ENCODE measurements around the gene ODAD2.
"Not testable (repeated sequence)": the region's sequence is repeated elsewhere in the genome, so short reads cannot be mapped to it uniquely, and the experiment has no call there.

ODAD2 gene, protein sequence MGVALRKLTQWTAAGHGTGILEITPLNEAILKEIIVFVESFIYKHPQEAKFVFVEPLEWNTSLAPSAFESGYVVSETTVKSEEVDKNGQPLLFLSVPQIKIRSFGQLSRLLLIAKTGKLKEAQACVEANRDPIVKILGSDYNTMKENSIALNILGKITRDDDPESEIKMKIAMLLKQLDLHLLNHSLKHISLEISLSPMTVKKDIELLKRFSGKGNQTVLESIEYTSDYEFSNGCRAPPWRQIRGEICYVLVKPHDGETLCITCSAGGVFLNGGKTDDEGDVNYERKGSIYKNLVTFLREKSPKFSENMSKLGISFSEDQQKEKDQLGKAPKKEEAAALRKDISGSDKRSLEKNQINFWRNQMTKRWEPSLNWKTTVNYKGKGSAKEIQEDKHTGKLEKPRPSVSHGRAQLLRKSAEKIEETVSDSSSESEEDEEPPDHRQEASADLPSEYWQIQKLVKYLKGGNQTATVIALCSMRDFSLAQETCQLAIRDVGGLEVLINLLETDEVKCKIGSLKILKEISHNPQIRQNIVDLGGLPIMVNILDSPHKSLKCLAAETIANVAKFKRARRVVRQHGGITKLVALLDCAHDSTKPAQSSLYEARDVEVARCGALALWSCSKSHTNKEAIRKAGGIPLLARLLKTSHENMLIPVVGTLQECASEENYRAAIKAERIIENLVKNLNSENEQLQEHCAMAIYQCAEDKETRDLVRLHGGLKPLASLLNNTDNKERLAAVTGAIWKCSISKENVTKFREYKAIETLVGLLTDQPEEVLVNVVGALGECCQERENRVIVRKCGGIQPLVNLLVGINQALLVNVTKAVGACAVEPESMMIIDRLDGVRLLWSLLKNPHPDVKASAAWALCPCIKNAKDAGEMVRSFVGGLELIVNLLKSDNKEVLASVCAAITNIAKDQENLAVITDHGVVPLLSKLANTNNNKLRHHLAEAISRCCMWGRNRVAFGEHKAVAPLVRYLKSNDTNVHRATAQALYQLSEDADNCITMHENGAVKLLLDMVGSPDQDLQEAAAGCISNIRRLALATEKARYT

DNA sequence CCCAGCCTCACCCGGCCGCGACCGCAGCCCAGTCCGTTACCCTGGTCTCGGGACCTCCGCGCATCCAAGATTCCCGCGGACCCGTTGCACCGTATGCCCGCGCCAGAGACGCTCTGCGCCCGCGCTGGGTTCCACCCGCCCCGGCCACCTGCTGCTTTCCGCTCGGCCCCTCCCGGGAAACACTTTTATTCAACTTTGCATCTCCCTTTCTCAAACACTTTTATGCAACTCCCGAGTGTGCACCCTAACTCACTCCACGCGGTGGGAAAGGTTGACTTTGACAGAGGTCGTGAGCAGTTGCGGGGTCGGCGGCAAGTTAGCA, at the start of gene ODAD2:
TSS of gene ODAD2 (minus strand) at position 126 of the 322 bp plus-strand sequence. CDS start 3,937 bp downstream, outside the sequence.
- DNase-seq = no peak

DNA sequence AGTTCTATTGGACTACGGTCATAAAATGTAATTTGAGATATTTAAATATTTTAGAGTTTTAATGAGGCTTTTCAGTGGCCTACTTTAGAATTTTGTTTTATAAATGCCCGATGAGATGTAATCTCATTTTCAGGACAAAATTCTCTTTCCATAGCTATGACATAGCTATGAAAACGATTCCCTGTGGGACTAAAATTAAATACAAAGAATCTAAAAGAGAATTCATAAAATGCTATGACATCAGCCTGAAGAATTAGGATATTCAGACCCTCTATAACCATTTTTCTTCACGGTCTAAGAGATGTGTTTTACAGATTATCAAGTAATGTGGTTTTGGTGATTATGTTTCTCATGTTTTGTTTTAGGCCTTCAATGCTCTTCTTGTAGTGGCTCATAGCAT, 48.2 kb upstream of the ODAD2 start:
- no peak for DNase-seq

DNA sequence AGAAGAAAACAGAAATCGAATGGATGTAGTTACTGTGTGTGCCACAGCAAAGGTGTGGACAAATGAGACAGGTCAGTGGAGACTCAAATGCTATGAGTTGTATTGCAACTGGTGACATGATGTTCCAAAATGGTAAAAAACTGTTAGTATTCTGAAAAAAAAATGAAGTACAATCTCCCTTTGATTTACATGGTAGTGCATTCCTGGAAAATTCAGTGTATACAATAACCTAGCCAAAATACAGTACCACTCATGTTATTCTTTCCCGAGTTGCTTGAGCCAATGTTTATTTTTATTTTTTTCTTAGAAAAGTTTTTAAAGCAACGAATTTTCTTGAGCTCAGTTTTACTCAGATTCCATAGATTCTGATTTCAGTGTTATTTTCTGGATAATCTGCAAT, 47.7 kb upstream of the ODAD2 start:
- no peak for DNase-seq

DNA sequence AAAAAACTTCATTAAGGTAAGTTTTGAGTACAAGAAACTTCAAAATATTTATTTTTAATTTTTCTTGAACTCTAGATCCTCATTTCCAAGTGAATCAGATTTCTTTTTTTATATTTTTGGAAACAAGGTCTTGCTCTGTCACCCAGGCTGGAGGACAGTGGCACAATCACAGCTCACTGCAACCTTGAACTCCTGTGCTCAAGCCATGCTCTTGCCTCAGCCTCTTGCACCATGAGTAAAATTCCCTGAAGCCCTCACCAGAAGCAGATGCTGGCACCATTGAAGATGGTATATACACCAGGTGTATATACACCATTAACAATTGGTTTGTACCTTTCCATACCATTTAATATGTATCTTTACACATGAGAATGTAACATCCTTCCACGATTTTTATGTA, 45.1 kb upstream of the ODAD2 start:
- no peak for DNase-seq

DNA sequence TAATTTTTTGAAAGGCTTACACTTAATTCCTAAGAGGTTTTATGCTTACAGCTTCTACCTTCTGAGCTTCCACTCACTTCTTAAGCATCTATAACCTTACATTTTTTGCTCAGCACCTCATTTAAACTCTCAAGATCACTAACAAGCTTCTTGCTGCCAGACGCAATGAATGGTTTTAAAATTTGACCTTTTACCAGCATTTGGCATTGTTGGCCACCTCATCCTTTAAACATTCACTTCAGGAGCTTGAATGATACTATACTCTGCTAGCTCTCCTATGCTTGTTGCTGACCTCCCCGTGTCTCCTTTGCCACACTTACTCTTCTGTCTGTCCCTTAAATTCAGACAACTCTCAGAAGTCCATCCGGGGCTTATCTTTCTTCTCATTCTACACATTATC, 37.7 kb upstream of the ODAD2 start:
- no peak for DNase-seq

DNA sequence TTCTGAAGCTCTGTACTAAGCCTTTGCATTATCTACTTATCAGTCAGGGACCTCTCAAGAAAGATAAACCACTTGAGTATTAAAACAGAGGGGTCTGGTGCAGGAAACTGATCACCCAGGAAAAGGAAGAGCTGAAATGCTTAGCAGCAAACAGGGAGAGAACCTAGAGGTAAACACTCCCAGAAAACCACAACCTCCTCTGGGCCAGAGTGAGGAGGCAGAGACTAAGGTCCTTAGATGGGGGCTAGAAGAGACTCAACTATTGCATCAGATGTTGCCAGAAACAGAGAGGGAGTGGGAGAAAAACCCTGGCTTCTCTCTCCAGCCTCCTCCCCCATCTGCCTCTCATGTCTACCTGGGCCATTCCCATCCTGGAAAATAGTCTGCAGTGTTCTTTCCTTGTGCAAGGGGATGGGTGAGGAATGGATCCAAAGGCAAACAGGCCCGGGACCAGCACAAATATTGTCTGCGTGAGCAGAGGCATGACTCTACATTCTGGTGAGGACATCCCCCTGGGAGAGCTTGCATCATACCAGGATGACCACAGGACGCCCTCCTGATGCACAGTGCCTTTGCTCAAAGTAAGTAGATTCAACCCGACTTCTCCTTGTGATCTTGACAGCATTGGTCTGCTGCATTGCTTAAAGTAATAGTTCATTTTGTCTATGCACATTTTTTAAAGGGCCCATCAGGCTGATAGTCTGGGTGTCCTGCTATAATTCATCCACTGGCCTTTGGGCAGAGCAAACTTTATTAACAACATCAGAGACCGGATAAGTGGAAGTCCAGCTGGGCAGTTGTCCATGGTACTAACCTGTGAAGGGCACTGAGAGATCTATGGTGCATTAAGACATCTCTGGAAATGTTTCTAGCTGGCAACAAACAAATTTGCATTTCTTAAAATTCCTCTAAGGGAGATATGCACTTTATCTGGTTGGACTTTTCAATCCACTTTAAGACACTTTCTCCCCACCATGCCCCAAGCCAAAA, 22.4 kb upstream of the ODAD2 start:
- DNase-seq = no peak

DNA sequence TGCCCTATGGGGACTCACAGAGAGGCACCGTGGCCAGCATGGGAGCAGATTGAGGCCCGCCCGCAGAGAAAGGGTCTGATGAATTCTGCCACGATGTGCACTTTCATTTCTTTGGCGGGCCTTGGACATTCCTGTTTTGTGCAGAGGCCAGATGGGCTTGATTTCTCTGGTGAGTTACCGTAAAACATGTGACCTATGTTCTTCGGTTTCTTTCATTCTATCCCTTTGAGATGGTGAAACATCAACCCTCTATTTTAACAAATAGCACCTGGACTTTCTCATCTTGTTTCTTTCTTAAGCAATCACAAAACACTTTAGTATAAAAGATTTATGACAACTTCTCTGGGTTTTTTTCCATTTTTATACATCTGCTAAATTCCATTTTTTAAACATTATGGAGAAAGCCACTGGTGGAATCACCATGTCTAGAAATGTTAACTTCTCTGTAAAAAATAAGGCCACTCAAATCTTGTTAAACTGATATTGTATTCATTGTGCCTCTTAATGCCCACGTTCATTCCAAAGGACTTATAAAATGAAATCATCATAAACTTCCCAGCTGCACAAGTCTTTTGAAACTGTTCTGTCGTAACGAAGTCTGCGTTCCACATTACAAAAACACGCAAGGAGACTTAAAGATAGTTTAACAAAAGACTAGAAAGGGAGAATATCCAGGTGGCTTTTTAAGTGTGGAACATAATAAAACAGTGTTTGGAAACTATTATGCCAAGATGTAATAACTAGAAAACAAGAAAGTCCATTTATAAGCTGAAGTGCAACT, 21.4 kb upstream of the ODAD2 start:
- no peak for DNase-seq

DNA sequence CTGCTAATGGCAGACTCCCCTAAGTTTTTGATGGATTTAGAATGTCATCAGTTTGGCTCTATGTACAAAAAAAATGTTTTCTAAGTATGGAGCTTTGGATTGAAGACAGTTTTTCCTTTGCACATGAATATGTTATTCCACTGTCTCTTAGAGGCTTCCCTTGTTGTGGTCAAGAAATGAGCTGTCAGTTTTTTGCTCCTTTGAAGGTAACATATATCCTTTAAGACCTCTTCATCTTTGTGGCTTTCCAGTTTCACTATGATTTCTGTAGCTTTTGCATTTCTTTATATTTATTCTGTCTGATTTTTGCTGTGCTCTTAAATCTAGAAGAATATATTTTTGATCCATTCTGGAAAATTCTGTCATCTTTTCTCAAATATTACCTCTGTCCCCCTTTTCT, 15.8 kb upstream of the ODAD2 start:
- no peak for DNase-seq

DNA sequence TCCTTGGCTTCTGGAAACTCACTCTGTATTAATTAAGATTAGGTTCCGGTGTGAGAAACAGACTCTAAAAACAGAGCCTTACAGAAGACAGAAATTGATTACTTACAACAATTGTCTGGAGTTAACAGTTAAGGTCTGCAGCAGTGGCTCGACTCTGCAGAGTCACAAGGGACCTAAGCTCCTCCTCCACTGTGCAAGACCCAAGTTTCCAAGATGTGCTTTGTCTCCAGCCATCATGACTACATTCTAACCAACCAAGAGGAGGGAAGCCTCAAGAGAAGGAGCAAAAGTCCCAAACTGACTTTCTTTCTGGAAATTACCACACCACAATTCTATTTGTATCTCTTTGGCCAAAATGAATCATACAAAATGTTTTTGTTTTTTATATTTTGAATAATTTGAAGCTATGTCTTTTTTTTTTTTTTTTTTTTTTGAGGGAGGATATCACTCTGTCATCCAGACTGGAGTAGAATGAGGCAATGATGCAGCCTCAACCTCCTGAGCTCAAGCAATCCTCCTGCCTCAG, 14.2 kb upstream of the ODAD2 start:
- DNase-seq = no peak

DNA sequence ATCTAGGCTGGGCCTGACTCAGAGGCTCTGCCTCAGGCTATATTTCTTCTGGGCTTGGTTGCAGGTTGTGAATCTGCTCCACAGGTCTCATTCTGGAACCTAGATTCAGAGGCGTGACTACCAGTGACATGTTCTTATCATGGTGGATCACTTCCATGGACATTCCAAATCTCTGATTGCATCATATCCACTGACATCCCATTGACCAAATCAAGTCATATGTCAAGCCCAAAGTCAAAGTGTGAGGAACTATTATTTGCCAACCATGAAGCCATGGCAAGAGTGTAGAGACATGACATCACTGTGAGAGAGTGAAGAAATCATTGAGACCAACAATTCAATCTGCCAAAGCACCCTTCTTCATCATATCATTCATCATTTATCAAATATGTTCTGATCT, 11.9 kb upstream of the ODAD2 start:
- no peak for DNase-seq

DNA sequence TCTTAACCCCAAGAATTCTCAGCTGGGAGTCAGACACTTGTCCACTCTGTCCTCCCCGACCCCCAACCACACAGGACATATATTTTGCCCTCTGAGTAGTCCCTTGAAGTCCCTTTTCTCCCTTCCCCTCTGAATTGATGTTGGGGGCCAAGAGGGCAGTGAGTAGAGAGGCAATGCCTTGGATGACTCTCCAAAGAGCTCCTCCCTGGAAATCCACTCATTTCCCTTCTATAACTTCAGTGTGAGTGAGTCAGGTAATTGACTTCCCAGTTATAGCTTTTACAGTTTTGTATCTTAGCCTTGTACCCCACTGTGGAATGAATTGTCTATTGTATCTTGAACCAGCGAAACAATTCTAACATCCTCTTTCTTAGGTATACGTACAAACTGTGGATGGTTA, 9.2 kb upstream of the ODAD2 start:
- DNase-seq = no peak

DNA sequence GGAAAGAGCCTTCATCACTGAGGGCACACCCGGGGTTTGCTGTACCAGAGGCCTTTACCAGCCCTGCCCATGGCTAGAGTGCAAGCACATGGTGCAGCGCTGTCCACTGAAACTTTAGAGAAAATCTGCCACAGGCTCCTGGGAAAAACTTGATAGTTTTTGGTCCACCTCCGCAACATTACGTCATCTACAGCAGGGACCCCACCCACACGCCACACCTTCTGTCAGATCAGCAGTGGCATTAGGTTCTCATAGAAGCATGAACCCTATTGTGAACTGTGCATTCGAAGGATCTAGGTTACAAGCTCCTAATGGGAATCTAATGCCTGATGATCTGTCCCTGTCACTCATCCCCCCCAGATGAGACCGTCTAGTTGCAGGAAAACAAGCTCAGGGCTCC, 2.5 kb upstream of the ODAD2 start:
- DNase-seq = no peak

DNA sequence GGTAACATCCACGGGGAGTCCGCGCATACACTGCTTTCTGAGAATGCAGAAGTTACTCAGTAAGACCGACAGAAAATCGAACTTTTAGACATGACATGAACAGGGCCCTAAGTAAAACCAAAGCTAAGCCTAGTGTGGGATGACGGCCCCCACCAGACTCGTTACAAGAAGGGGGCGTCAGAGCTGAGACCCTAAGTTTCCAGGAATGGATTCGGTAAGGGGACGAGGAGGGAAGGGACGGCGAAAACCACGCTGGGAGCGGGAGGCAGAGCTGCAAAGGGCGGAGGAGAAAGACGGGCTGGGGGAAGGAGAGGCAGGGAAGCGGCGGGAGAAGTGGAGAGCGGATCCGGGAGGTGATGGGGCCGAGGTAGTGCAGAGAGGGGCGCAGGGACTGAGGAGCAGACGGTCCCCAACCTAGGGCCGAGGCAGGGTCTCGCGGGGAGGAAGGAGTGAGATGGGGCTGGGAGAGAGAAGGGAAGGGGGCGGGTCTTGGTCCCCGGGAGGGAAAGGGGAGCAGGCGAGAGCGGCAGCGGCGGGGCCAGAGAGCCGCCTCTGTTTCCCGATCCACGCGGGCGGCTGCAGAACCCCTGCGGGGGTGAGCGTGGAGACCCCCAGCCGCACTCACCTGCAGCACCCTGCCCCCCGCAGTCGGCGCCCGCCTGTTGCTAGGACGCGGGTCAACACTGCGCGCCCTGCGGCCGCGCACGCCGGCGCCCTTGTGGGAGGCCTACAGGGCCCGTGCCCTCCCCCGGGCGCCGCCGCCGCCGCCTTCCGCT, 513 bp downstream of the ODAD2 start:
- DNase-seq = peak; percentile 54

DNA sequence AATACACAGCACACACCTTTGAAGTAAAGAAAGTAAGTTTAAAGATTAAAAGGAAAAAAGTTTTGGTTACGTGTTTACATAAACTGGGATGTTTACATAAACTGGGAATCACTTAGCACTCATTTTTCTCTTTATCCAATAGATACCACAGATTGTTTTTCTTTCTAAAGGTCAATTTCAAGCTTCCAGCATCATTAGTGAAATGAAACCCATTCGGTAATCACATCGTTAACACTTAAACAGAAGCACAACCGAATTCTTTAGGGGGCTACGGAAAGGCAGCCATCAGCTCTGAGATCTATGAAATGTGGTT, 1.1 kb downstream of the ODAD2 start:
- no peak for DNase-seq

DNA sequence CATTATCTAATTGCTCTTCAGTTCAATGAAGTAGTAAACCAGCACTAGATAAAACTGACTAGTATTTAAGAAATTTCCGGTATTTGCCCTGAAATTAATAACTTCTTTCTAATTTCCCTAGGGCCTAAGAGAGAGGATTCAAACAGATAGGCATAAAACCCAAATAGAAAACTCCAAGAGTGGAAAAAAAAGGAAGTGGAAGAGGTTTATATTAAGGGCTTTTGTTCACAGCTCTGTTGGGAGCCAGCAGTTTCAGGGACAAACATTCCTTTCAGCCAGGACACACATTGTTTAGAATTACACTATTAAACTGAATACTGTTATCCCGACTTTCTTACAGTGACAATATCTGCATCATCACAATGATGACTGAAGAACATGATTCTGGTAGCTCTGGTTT, 3.6 kb downstream of the ODAD2 start:
- DNase-seq = no peak

DNA sequence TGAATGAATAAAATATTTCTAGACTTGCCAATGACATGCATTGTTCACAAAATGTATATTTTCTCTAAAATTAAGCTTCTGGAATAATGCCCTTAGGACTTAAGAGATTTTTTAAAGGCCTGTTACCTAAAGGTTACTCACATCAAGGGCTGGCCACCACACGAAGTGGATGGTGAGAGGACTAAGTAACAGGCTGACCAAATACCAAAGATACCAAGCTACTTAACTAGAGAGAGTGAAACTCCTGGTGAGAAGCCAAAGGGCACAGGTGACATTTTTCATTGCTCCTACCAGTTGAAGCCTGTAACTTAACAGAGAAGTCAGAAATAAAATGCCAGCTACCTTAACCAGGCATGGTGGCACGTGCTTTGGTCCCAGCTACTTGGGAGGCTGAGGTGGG, 9.5 kb downstream of the ODAD2 start:
- DNase-seq = not testable (repeated sequence)

DNA sequence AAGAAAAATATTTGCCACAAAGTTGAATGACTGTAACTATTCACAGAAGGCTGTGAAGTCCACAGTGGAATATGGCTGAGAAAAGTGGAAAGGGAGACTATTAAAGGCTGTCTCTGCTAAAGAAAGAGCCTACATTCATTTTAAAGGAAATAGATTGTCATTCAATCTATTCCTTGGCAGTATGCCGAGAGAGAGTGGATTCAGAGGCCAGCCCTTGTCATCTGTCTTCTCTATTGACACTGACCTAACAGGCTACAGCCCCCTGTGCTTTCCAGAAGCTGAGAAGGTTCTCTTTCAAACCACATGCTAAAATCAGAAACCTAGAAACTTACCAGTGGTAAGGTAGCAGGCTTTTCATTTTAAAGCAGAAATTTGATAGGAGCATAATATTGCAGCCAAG, 12.1 kb downstream of the ODAD2 start:
- DNase-seq = no peak

DNA sequence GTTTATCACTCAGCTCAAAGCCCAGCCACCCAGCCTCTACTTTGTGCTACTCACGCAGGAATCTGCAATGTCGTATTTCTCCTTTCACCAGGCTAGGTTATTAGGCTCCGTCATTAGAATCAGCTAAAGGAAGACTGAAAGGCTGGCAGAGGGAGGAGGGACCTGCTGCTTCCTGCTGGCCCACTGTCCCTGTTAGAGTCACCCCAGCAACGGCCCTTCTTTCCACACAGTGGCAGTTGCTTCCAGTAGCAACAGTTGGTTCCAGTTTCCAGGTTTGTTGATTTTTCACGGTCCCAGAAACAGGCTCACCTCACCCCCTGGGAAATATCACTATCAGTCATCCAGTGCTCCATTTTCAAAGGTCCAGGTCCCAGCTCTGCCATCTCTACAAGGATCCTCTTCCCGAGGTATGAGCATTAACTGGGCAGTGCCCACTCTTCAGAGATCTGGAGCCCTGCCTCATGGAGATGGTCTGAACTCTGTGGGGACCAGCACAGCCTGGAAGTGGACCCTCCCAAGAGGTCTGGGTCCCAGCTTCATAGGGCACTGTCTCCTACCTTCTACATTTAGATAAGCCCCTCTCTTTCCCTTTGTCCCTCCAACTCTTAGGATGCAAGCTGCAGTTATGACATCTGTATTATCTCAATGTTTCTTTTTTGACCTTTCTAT, 15.9 kb downstream of the ODAD2 start:
- DNase-seq = no peak

DNA sequence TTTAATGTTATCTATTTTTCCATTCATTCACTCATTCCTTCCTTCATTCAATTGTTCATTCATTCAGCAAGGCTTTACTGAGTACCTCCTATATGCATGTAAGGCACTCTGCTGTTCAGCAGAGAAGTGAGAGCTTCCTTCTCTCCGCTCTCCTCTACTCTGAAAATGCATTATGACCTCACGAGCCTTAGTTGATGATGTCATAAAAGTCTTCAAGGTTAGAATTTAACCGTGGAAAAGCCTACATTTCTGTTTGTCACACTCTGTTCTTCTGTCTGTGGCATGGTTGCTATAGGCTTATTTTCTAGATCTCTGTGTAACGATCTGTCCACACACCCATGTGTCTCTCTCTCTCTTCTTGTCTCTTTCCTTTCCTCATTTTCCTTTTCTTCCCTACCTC, 17.1 kb downstream of the ODAD2 start:
- DNase-seq = no peak

DNA sequence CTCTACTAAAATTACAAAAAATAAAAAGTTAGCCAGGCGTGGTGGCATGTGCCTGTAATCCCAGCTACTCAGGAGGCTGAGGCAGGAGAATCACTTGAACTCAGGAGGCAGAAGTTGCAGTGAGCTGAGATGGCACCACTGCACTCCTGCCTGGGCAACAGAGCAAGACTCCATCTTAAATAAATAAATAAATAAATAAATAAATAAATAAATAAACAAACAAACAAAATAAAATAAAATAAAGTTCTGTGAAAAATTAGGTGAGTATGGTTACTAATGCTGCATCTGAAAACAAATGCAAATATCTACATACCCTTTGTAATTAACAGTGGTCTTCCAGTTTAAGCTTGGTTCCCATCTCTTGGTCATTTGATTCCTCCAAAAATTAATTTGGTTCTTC, 28.1 kb downstream of the ODAD2 start:
- not testable (repeated sequence) for DNase-seq

All from NCI-H82 (cell line).